Activated naive CD4-positive, alpha-beta T cell treated with anti-CD3 and anti-CD28 coated beads for 36 hours (primary cell): Measurements from ENCODE around the gene PRAMEF5. TPM values are rescaled to one million over a fixed set of nuclear protein-coding genes. Genes with fewer than 3 reads are reported as not detected.
"Not testable (repeated sequence)": the region's sequence is repeated elsewhere in the genome, so short reads cannot be mapped to it uniquely, and the experiment has no call there.

Experiments used
- CTCF ChIA-PET: fragments of 350-600 bp; sonication (Branson Sonifier 250); formaldehyde crosslinking; loops from one replicate; lab custom pipeline; 2021; ENCODE audit warnings: antibody characterized with exemption; lab: Charles Lee
- DNase-seq: peaks from one replicate; pipeline ENCODE4 v3.0.0-alpha.2; 2020
- H3K27ac Mint-ChIP-seq: one replicate; pipeline ENCODE4 v1.8.0; 2021; ENCODE audit warnings: mild to moderate bottlenecking, mixed read lengths
- H3K27me3 Mint-ChIP-seq: one replicate; pipeline ENCODE4 v1.8.0; 2021; ENCODE audit warnings: low read depth, mixed read lengths
- H3K36me3 Mint-ChIP-seq: one replicate; pipeline ENCODE4 v1.8.0; 2021; ENCODE audit warnings: low read depth, mixed read lengths
- H3K4me1 Mint-ChIP-seq: one replicate; pipeline ENCODE4 v1.8.0; 2021; ENCODE audit warnings: low read depth, mixed read lengths
- H3K4me3 Mint-ChIP-seq: one replicate; pipeline ENCODE4 v1.8.0; 2021; ENCODE audit warnings: mild to moderate bottlenecking, moderate library complexity, mixed read lengths
- H3K9me3 Mint-ChIP-seq: one replicate; pipeline ENCODE4 v1.8.0; 2021; ENCODE audit warnings: mixed read lengths
- intact Hi-C: fragments of 100-400 bp; cut with micrococcal nuclease; formaldehyde crosslinking; loops from one replicate; pipeline ENCODE4 v1.15.1; 2023
- total RNA-seq, 2 experiments: library from RNA; stranded (reverse); gene quantifications; one replicate each; pipeline ENCODE4 v1.2.3, GENCODE V29; 2021

PRAMEF5 gene
- total RNA-seq, 2 experiments from 2014 or later, result not detected

- H3K27ac Mint-ChIP-seq, H3K9me3 Mint-ChIP-seq, H3K4me3 Mint-ChIP-seq, intact Hi-C loops, CTCF ChIA-PET, H3K27me3 Mint-ChIP-seq, H3K4me1 Mint-ChIP-seq, H3K36me3 Mint-ChIP-seq, DNase-seq: not testable (repeated sequence)
These were observed 43.4 kb downstream of the PRAMEF5 start for GRCh38 chr1:13297216-13297931.

GRCh38 chr1:13298699-13299098 lies 44.7 kb downstream of the PRAMEF5 start:
- CTCF ChIA-PET, H3K27me3 Mint-ChIP-seq, H3K36me3 Mint-ChIP-seq, H3K4me1 Mint-ChIP-seq, H3K4me3 Mint-ChIP-seq, DNase-seq, intact Hi-C loops, H3K27ac Mint-ChIP-seq, H3K9me3 Mint-ChIP-seq: not testable (repeated sequence)

- H3K27me3 Mint-ChIP-seq, H3K4me3 Mint-ChIP-seq, intact Hi-C loops, H3K36me3 Mint-ChIP-seq, H3K9me3 Mint-ChIP-seq, DNase-seq, H3K4me1 Mint-ChIP-seq, H3K27ac Mint-ChIP-seq, CTCF ChIA-PET: not testable (repeated sequence)
These were observed 48.2 kb downstream of the PRAMEF5 start for GRCh38 chr1:13302197-13302596.

GRCh38 chr1:13303239-13303638 lies 49.2 kb downstream of the PRAMEF5 start, which contains the start of gene PRAMEF33:
Gene PRAMEF33 (plus strand): TSS chr1:13303539. CDS start chr1:13305955, 2,416 bp downstream.
- H3K27ac Mint-ChIP-seq, H3K9me3 Mint-ChIP-seq, H3K4me1 Mint-ChIP-seq, CTCF ChIA-PET, H3K36me3 Mint-ChIP-seq, H3K4me3 Mint-ChIP-seq, DNase-seq, intact Hi-C loops, H3K27me3 Mint-ChIP-seq: not testable (repeated sequence)

Other genes with a start within 250 kb of the PRAMEF5 start
- not detected for gene PRAMEF27, start 197.6 kb upstream of the PRAMEF5 start, total RNA-seq
- gene HNRNPCL3, start 193.4 kb upstream of the PRAMEF5 start, total RNA-seq, result not detected
- not detected for gene PRAMEF25, start 183.4 kb upstream of the PRAMEF5 start, total RNA-seq
- not detected for gene HNRNPCL2, start 137.3 kb upstream of the PRAMEF5 start, total RNA-seq
- not detected for gene PRAMEF26, start 98.2 kb upstream of the PRAMEF5 start, total RNA-seq
- gene HNRNPCL4, start 88.6 kb upstream of the PRAMEF5 start, total RNA-seq, result not detected
- not detected for gene PRAMEF9, start 82.3 kb upstream of the PRAMEF5 start, total RNA-seq
- gene PRAMEF13, start 52.8 kb upstream of the PRAMEF5 start, total RNA-seq, result not detected
- not detected for gene PRAMEF18, start 28.0 kb upstream of the PRAMEF5 start, total RNA-seq
- not detected for gene PRAMEF8, start 30.9 kb downstream of the PRAMEF5 start, total RNA-seq
- gene PRAMEF33, start 49.3 kb downstream of the PRAMEF5 start, total RNA-seq, result not detected
- gene PRAMEF15, start 61.4 kb downstream of the PRAMEF5 start, total RNA-seq, result not detected
- not detected for gene PRAMEF14, start 92.9 kb downstream of the PRAMEF5 start, total RNA-seq
- not detected for gene PRAMEF19, start 117.7 kb downstream of the PRAMEF5 start, total RNA-seq
- not detected for gene PRAMEF17, start 135.4 kb downstream of the PRAMEF5 start, total RNA-seq
- gene PRAMEF20, start 156.3 kb downstream of the PRAMEF5 start, total RNA-seq, result not detected